ENCODE measurements around the gene DSPP. TPM values are rescaled to one million over a fixed set of nuclear protein-coding genes. Genes with fewer than 3 reads are reported as not detected.
A peak's percentile ranks its signal among the peaks of the same experiment; 100 is the strongest.
"Not testable (repeated sequence)": the region's sequence is repeated elsewhere in the genome, so short reads cannot be mapped to it uniquely, and the experiment has no call there.

DSPP gene
- not detected for total RNA-seq

GRCh38 chr4:87608229-87608628 is at the start of gene DSPP:
Gene DSPP (plus strand): TSS chr4:87608529. CDS start chr4:87610909, 2,380 bp downstream.
- DNase-seq, result no peak

GRCh38 chr4:87559090-87559837 is 49.1 kb upstream of the DSPP start:
- no peak for DNase-seq

- no peak for DNase-seq
Measured at GRCh38 chr4:87560802-87561201, 47.5 kb upstream of the DSPP start.

- no peak for DNase-seq
Measured at GRCh38 chr4:87565746-87566145, 42.6 kb upstream of the DSPP start.

- no peak for DNase-seq
Measured at GRCh38 chr4:87566276-87566675, 42.1 kb upstream of the DSPP start.

DNA sequence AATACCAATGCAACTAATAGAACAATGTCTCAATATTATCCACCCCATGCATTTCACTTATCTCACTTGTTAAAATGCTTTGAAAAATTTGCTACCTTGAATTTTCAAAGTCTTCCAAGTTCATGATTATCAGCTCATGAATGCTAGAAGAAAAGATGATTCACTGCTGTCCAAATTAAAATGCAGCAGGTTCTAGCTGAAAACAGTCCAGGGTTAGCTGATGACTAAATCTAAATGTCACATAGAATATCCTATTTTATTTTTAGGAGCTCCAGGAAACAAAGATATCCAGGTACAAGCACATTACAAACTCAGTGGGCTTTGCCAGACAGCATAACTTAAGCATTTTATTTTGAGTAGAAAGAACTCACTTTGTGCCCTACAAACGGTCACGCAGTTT is 41.1 kb upstream of the DSPP start:
- no peak for DNase-seq

DNA sequence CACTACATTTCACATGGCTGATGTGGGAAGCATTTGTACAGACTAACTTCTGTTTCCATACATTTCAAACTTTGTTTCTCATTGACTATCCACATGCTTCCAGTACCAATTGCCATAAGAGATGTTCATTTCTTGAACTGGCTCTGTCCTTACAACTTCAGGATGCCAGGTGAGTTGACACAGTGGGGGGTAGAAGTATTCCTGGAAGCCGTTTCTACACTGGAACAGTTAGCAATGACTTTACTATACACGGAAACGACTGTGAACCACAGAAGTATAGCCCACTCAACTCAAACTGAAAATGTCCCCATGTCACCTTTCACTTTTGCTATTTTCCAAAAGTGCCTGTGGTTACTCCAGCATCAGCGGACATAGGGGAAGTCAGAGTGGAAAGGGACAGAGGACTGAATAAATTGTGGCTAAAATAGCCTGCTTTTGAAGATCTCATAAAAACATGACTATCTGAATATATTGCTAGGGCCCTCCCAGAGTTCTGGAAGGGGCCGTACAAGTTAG is 38.0 kb upstream of the DSPP start:
- DNase-seq, result no peak

DNA sequence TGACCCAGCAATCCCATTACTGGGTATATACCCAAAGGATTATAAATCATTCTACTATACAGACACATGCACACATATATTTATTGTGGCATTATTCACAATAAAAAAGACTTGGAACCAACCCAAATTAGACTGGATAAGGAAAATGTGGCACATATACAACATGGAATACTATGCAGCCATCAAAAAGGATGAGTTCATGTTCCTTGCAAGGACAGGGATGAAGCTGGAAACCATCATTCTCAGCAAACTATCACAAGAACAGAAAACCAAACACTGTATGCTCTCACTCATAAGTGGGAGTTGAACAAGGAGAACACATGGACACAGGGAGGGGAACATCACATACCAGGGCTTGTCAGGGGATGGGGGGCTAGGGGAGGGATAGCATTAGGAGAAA is 34.0 kb upstream of the DSPP start:
- not testable (repeated sequence) for DNase-seq

DNA sequence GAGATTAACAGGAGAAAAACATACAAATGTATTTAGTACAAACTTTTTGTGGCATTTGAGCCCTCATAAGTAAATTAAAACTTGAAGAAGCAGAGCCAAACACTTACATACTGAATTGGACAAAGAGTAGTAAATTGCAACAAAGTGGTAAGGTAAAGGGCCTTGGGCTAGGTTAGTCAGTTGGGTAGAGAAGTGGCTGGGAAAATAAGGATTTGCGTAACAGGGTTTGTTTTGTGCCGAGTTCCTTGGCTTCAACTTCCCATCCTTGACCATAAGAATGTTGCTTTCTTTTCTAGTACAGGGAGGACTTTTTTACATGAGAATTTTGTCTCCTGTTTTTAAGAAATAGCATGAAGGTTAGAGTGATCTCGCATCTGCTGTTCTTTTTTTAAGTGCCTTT is 33.3 kb upstream of the DSPP start:
- no peak for DNase-seq

DNA sequence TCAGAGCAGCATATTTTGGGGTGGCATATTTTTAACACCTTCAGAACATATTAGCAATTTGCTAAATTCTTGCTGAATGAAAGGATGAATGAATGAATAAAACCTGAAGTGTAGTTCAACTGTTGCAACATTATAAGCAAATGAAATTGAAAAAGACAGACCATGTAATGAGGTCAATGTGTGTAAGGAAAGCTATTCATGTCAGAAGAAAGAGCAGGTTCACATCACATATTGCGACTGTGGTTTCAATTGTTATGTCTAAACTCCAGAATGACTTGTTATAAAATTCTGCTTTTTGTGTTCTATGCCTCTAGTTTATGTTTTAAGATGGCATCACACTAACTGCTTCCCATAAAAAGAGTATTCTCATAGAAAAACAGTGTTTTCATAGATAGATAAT is 32.9 kb upstream of the DSPP start:
- no peak for DNase-seq

DNA sequence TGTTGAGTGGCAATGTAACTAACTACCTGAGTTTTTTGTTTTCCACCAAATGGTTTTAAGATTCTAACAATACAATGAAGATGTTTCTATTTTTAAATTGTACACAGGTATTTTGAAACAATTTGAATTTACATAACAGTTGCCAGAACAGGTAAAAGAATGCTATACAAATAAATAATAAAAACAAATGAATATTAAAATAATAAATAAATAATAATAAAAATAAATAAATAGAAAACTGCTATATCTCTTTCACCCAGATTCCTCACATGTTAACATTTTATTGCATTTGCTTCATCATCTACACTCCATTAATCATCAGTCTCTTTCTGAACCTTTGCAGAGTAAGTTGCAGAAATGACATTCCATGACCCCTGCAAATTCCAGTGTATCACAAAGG is 32.3 kb upstream of the DSPP start:
- no peak for DNase-seq

DNA sequence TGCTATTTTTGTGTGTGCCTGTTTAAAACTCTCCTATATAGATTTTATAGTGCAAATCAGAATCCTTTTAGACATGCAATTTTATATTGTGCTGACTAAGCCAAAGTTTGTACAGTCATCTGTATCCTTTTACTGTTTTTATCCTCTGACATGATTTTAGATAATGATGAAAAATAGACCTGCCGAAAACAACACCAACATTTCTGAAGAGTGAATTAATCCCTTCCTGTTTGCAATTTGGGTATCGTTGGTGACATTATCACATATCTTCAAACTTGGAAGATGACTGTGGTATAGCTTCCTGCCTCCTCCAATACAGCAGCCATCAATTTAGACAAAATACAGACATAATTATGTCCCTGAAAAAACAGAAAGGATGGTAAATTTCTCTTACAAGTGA is 28.9 kb upstream of the DSPP start:
- DNase-seq, result no peak

DNA sequence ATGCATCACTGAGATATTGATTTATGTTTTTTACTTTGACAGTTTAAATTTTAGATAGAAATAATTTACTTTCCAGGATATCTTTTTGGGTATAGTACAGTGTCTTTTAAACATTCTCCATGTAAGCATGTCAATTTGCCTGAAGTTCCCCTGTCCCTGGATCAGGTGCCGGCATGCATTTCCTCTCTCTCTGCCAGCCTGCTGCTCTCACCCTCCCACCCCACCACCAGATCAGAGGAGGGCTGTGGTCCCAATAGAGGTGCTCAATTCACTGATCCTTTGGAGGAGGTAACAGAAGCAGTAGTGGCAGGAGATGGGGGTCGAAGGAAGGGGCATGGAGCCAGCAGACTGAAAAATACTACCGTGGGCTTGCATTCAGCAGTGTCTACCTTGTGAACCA is 28.3 kb upstream of the DSPP start:
- DNase-seq, result no peak

- DNase-seq, result no peak
Measured at GRCh38 chr4:87584222-87584908, 24.0 kb upstream of the DSPP start.

GRCh38 chr4:87589531-87589930 is 18.8 kb upstream of the DSPP start:
- DNase-seq, result peak; percentile 72

- DNase-seq, result no peak
Measured at GRCh38 chr4:87592124-87592523, 16.2 kb upstream of the DSPP start.

GRCh38 chr4:87601361-87601760 is 7.0 kb upstream of the DSPP start:
- DNase-seq, result no peak

DNA sequence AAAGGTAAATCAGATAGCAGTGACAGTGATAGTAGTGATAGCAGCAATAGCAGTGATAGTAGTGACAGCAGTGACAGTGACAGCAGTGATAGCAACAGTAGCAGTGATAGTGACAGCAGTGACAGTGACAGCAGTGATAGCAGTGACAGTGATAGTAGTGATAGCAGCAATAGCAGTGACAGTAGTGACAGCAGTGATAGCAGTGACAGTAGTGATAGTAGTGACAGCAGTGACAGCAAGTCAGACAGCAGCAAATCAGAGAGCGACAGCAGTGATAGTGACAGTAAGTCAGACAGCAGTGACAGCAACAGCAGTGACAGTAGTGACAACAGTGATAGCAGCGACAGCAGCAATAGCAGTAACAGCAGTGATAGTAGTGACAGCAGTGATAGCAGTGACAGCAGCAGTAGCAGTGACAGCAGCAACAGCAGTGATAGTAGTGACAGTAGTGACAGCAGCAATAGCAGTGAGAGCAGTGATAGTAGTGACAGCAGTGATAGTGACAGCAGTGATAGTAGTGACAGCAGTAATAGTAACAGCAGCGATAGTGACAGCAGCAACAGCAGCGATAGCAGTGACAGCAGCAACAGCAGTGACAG is 6.1 kb downstream of the DSPP start:
- no peak for DNase-seq

DNA sequence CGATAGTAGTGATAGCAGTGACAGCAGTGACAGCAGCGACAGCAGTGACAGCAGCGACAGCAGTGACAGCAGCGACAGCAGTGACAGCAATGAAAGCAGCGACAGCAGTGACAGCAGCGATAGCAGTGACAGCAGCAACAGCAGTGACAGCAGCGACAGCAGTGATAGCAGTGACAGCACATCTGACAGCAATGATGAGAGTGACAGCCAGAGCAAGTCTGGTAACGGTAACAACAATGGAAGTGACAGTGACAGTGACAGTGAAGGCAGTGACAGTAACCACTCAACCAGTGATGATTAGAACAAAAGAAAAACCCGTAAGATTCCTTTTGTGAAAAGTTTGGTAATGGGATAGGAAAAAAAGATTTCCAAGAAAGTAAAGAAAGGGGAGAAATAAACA is 7.9 kb downstream of the DSPP start:
- no peak for DNase-seq

- no peak for DNase-seq
Measured at GRCh38 chr4:87620086-87620485, 11.8 kb downstream of the DSPP start.

- DNase-seq, result peak; percentile 2
Measured at GRCh38 chr4:87620491-87620890, 12.2 kb downstream of the DSPP start.

GRCh38 chr4:87622303-87622702 is 14.0 kb downstream of the DSPP start:
- no peak for DNase-seq

- no peak for DNase-seq
Measured at GRCh38 chr4:87624698-87625097, 16.4 kb downstream of the DSPP start.

GRCh38 chr4:87631668-87632067 is 23.3 kb downstream of the DSPP start:
- no peak for DNase-seq
